H9 (cell line): ENCODE results near the gene EXOC3L4. TPM values are rescaled to one million over a fixed set of nuclear protein-coding genes. Genes with fewer than 3 reads are reported as not detected.

Experiments used
- DNase-seq: peaks from one replicate; pipeline ENCODE4 v3.0.0-alpha.2; 2017
- H2AFZ ChIP-seq: one replicate; pipeline ENCODE4 v1.6.1; 2013; ENCODE audit warnings: mild to moderate bottlenecking, low read length, control low read depth, moderate library complexity
- H2AK5ac ChIP-seq: 2 replicates; pipeline ENCODE4 v1.6.1; 2013; ENCODE audit warnings: low read length, control low read depth, mixed read lengths; ENCODE audit not compliant: insufficient read length
- H2BK120ac ChIP-seq: one replicate; pipeline ENCODE4 v1.6.1; 2013; ENCODE audit warnings: low read depth, mild to moderate bottlenecking, low read length, control low read depth, inconsistent platforms; ENCODE audit not compliant: poor library complexity, severe bottlenecking
- H2BK12ac ChIP-seq: 2 replicates; pipeline ENCODE4 v1.6.1; 2013; ENCODE audit warnings: low read length, control low read depth, mixed read lengths, low read depth; ENCODE audit not compliant: insufficient read length
- H2BK15ac ChIP-seq: 2 replicates; pipeline ENCODE4 v1.6.1; 2013; ENCODE audit warnings: low read depth, low read length, control low read depth
- H2BK20ac ChIP-seq: one replicate; pipeline ENCODE4 v1.6.1; 2013; ENCODE audit warnings: low read depth, mild to moderate bottlenecking, low read length, control low read depth, inconsistent platforms; ENCODE audit not compliant: poor library complexity, severe bottlenecking
- H2BK5ac ChIP-seq: 2 replicates; pipeline ENCODE4 v1.6.1; 2013; ENCODE audit warnings: low read length, control low read depth, mixed read lengths; ENCODE audit not compliant: insufficient read length
- H3K14ac ChIP-seq: 2 replicates; pipeline ENCODE4 v1.6.1; 2013; ENCODE audit warnings: low read length, control low read depth; ENCODE audit not compliant: insufficient read depth
- H3K18ac ChIP-seq: 2 replicates; pipeline ENCODE4 v1.6.1; 2013; ENCODE audit warnings: low read depth, mild to moderate bottlenecking, mixed read lengths, low read length, control low read depth; ENCODE audit not compliant: insufficient read length
- H3K23ac ChIP-seq: 2 replicates; pipeline ENCODE4 v1.6.1; 2013; ENCODE audit warnings: low read length, control low read depth, mixed read lengths, low read depth; ENCODE audit not compliant: insufficient read length
- H3K23me2 ChIP-seq: 2 replicates; pipeline ENCODE4 v1.6.1; 2013; ENCODE audit warnings: low read depth, mild to moderate bottlenecking, mixed read lengths, low read length, control low read depth; ENCODE audit not compliant: insufficient read length, poor library complexity, severe bottlenecking
- H3K27ac ChIP-seq: 2 replicates; pipeline ENCODE4 v1.5.1; 2013; ENCODE audit warnings: low read length, control low read depth, mixed read lengths, low read depth; ENCODE audit not compliant: insufficient read length
- H3K27me3 ChIP-seq: 2 replicates; pipeline ENCODE4 v1.6.1; 2013; ENCODE audit warnings: low read length, control low read depth, inconsistent platforms; ENCODE audit not compliant: insufficient read depth
- H3K4ac ChIP-seq: 2 replicates; pipeline ENCODE4 v1.6.1; 2013; ENCODE audit warnings: low read depth, mild to moderate bottlenecking, control low read depth, inconsistent platforms, low read length, moderate library complexity
- H3K4me1 ChIP-seq: 2 replicates; pipeline ENCODE4 v1.6.1; 2013; ENCODE audit warnings: low read length, control low read depth, inconsistent platforms; ENCODE audit not compliant: insufficient read depth
- H3K4me2 ChIP-seq: 2 replicates; pipeline ENCODE4 v1.6.1; 2013; ENCODE audit warnings: low read length, control low read depth, mixed read lengths; ENCODE audit not compliant: insufficient read length, insufficient read depth
- H3K56ac ChIP-seq: 2 replicates; pipeline ENCODE4 v1.6.1; 2013; ENCODE audit warnings: low read depth, mild to moderate bottlenecking, mixed read lengths, low read length, control low read depth; ENCODE audit not compliant: insufficient read length
- H3K79me1 ChIP-seq: 2 replicates; pipeline ENCODE4 v1.6.1; 2013; ENCODE audit warnings: low read depth, mild to moderate bottlenecking, moderate library complexity, low read length, control low read depth, inconsistent platforms; ENCODE audit not compliant: insufficient read depth, poor library complexity, severe bottlenecking
- H3K79me2 ChIP-seq: 2 replicates; pipeline ENCODE4 v1.6.1; 2013; ENCODE audit warnings: low read length, control low read depth, inconsistent platforms; ENCODE audit not compliant: insufficient read depth
- H3K9ac ChIP-seq: 2 replicates; pipeline ENCODE4 v1.6.1; 2013; ENCODE audit warnings: low read length, control low read depth, mixed read lengths; ENCODE audit not compliant: insufficient read length; ENCODE audit errors: extremely low read depth
- H3K9me3 ChIP-seq: one replicate; pipeline ENCODE4 v1.6.1; 2013; ENCODE audit warnings: low read depth, low read length, inconsistent platforms; ENCODE audit not compliant: control insufficient read depth
- H3T11ph ChIP-seq: one replicate; pipeline ENCODE4 v1.6.1; 2013; ENCODE audit warnings: mild to moderate bottlenecking, low read length, control low read depth, inconsistent platforms
- H4K20me1 ChIP-seq: one replicate; pipeline ENCODE4 v1.6.1; 2013; ENCODE audit not compliant: control insufficient read depth, insufficient read length, insufficient read depth
- H4K5ac ChIP-seq: 2 replicates; pipeline ENCODE4 v1.6.1; 2013; ENCODE audit warnings: low read depth, mild to moderate bottlenecking, mixed read lengths, low read length, control low read depth; ENCODE audit not compliant: insufficient read length
- H4K8ac ChIP-seq: replicated peaks from 2 replicates; pipeline ENCODE4 v1.6.1; 2013; ENCODE audit warnings: low read length, control low read depth, mixed read lengths, low read depth; ENCODE audit not compliant: insufficient read length
- H4K91ac ChIP-seq: 2 replicates; pipeline ENCODE4 v1.6.1; 2013; ENCODE audit warnings: low read depth, mild to moderate bottlenecking, moderate library complexity, mixed read lengths, low read length, control low read depth; ENCODE audit not compliant: insufficient read length
- H3K27ac Mint-ChIP-seq, 3 experiments: 2 replicates in 2 of 3; 3 replicates in 1 of 3; pipeline ENCODE4 v1.8.0; 2020 to 2021; ENCODE audit warnings: mixed read lengths in 3 of 3, mild to moderate bottlenecking in 1 of 3, moderate library complexity in 1 of 3
- H3K27me3 Mint-ChIP-seq: 2 replicates; pipeline ENCODE4 v1.8.0; 2021; ENCODE audit warnings: low read depth, mild to moderate bottlenecking, moderate library complexity, mixed read lengths
- H3K36me3 Mint-ChIP-seq, 3 experiments: 2 replicates in 2 of 3; 3 replicates in 1 of 3; pipeline ENCODE4 v1.8.0; 2020 to 2021; ENCODE audit warnings: low read depth in 3 of 3, mixed read lengths in 3 of 3; ENCODE audit not compliant: insufficient read depth in 1 of 3
- H3K4me1 Mint-ChIP-seq, 2 experiments: 2 replicates each; pipeline ENCODE4 v1.8.0; 2020; ENCODE audit warnings: mixed read lengths in 2 of 2
- H3K4me3 Mint-ChIP-seq, 2 experiments: 2 replicates in 1 of 2; 3 replicates in 1 of 2; pipeline ENCODE4 v1.8.0; 2020 to 2021; ENCODE audit warnings: mild to moderate bottlenecking in 2 of 2, mixed read lengths in 2 of 2, moderate library complexity in 1 of 2
- H3K9me3 Mint-ChIP-seq, 2 experiments: 2 replicates in 1 of 2; 3 replicates in 1 of 2; pipeline ENCODE4 v1.8.0; 2020; ENCODE audit warnings: mild to moderate bottlenecking in 2 of 2, mixed read lengths in 2 of 2, moderate library complexity in 1 of 2
- WGBS: extraction: QIAGEN DNeasy Blood & Tissue Kit; methylation state at CpG from one replicate; pipeline ENCODE4 v1.1.7; 2013; ENCODE audit warnings: missing lambda C conversion rate, low lambda C conversion rate, mixed read lengths; ENCODE audit not compliant: insufficient read length; ENCODE audit errors: extremely low coverage; 5-methylcytosine and 5-hydroxymethylcytosine counted together
- total RNA-seq: library from RNA; stranded (reverse); gene quantifications from 2 replicates; pipeline ENCODE4 v1.2.1, GENCODE V29; 2021
- TF ChIP-seq, protein P1 (sequence below): fragments of 200-600 bp; sonication (generic); conservative IDR thresholded peaks from 3 replicates; pipeline ENCODE4 v1.8.0; 2021; ENCODE audit warnings: antibody characterized with exemption, mild to moderate bottlenecking

EXOC3L4 gene
- total RNA-seq, 1 experiment from 2014 or later = 0.42 TPM

GRCh38 chr14:103122947-103123633, 28.6 kb downstream of the EXOC3L4 start, which contains the start of gene TNFAIP2:
TNFAIP2 (plus strand) TSS chr14:103123461; CDS start chr14:103126458, 2,997 bp downstream.
- no peak within 1 kb of the TSS for H2BK5ac ChIP-seq
- no peaks in the 10 kb centered on the region for H3K23me2 ChIP-seq
- H3K4me1 Mint-ChIP-seq = peaks cover 17 to 25% of the 10 kb centered on the region in 2 experiments
- H4K91ac ChIP-seq = no peak within 1 kb of the TSS
- H3K4me2 ChIP-seq = peak within 1 kb of the TSS; percentile 7
- no peaks in the 10 kb centered on the region for H3K27me3 ChIP-seq
- peaks cover 4% of the 10 kb centered on the region; the same call in 1 of the 2 replicates for H3K4me1 ChIP-seq
- no peak within 1 kb of the TSS for H3T11ph ChIP-seq
- H2BK15ac ChIP-seq = no peak within 1 kb of the TSS
- no CpG with 5 or more reads among the region's 74 CpGs for WGBS
- H3K79me2 ChIP-seq = no peaks in the 10 kb centered on the region
- peak; percentile 82 for DNase-seq
- no peak within 1 kb of the TSS for H2AK5ac ChIP-seq
- H4K20me1 ChIP-seq = peaks cover 8% of the 10 kb centered on the region
- TF ChIP-seq, protein P1, sequence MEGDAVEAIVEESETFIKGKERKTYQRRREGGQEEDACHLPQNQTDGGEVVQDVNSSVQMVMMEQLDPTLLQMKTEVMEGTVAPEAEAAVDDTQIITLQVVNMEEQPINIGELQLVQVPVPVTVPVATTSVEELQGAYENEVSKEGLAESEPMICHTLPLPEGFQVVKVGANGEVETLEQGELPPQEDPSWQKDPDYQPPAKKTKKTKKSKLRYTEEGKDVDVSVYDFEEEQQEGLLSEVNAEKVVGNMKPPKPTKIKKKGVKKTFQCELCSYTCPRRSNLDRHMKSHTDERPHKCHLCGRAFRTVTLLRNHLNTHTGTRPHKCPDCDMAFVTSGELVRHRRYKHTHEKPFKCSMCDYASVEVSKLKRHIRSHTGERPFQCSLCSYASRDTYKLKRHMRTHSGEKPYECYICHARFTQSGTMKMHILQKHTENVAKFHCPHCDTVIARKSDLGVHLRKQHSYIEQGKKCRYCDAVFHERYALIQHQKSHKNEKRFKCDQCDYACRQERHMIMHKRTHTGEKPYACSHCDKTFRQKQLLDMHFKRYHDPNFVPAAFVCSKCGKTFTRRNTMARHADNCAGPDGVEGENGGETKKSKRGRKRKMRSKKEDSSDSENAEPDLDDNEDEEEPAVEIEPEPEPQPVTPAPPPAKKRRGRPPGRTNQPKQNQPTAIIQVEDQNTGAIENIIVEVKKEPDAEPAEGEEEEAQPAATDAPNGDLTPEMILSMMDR = no peak
- H2BK120ac ChIP-seq = no peak within 1 kb of the TSS
- no peak within 1 kb of the TSS for H3K56ac ChIP-seq
- no peak within 1 kb of the TSS for H3K23ac ChIP-seq
- no peaks in the 10 kb centered on the region for H3K9me3 Mint-ChIP-seq
- peak within 1 kb of the TSS; percentile 57 to 68; a peak in 4 of 5 replicates for H3K4me3 Mint-ChIP-seq
- H3K27ac ChIP-seq = no peak within 1 kb of the TSS
- no peak within 1 kb of the TSS; a peak in 1 of 7 replicates for H3K27ac Mint-ChIP-seq
- H2AFZ ChIP-seq = no peak within 1 kb of the TSS
- no peak within 1 kb of the TSS for H3K18ac ChIP-seq
- H3K79me1 ChIP-seq = no peaks in the 10 kb centered on the region
- H2BK20ac ChIP-seq = no peak within 1 kb of the TSS
- H3K27me3 Mint-ChIP-seq = peaks cover 37% of the 10 kb centered on the region
- H3K9ac ChIP-seq = no peak within 1 kb of the TSS
- no peak within 1 kb of the TSS for H2BK12ac ChIP-seq
- no peaks in the 10 kb centered on the region for H3K9me3 ChIP-seq
- H4K8ac ChIP-seq = no peak within 1 kb of the TSS
- H3K14ac ChIP-seq = peak within 1 kb of the TSS; percentile 61; the same call in 1 of the 2 replicates
- H3K4ac ChIP-seq = no peak within 1 kb of the TSS
- no peak within 1 kb of the TSS for H4K5ac ChIP-seq
- peaks cover 0 to 3% (median 0%) of the 10 kb centered on the region in 3 experiments; a peak in 3 of 7 replicates for H3K36me3 Mint-ChIP-seq
